HL-60 (cell line): ENCODE measurements around the gene TBX21.

Source experiments
- DNase-seq, 2 experiments: peaks; one replicate each; pipeline ENCODE4 v3.0.0-alpha.2; 2010 to 2020; ENCODE audit warnings: low read depth in 1 of 2, low spot score in 1 of 2
- H3K27ac ChIP-seq: fragments of 250-450 bp; sonication (Bioruptor Pico); replicated peaks from 2 replicates; pipeline ENCODE4 v1.5.1; 2020; ENCODE audit warnings: mild to moderate bottlenecking, moderate library complexity
- H3K27me3 ChIP-seq: fragments of 250-450 bp; sonication (Bioruptor Pico); 2 replicates; pipeline ENCODE4 v1.5.1; 2021; ENCODE audit warnings: mild to moderate bottlenecking, moderate library complexity; ENCODE audit not compliant: insufficient read depth, poor library complexity, severe bottlenecking
- H3K4me3 ChIP-seq: replicated peaks from 2 replicates; pipeline ENCODE4 v1.5.1; 2011; ENCODE audit warnings: mild to moderate bottlenecking, control low read depth, low read length; ENCODE audit not compliant: insufficient read depth
- CTCF ChIP-seq: IDR thresholded peaks from one replicate; pipeline ENCODE4 v1.5.1; 2011; ENCODE audit warnings: low read length, control low read depth, inconsistent platforms; ENCODE audit not compliant: insufficient read depth
- GABPA ChIP-seq: IDR thresholded peaks from 2 replicates; pipeline ENCODE4 v1.6.1; 2012; ENCODE audit warnings: low read depth
- POLR2AphosphoS5 ChIP-seq: IDR thresholded peaks from 2 replicates; pipeline ENCODE4 v1.6.1; 2012; ENCODE audit warnings: low read depth
- REST ChIP-seq: IDR thresholded peaks from 2 replicates; pipeline ENCODE4 v1.6.1; 2012; ENCODE audit warnings: low read depth; ENCODE audit not compliant: insufficient replicate concordance
- SPI1 ChIP-seq: IDR thresholded peaks from 2 replicates; pipeline ENCODE4 v1.6.1; 2012; ENCODE audit warnings: low read depth, mild to moderate bottlenecking, borderline replicate concordance

The TBX21 gene

GRCh38 chr17:47692137-47692894 is 40.7 kb upstream of the TBX21 start:
- H3K27ac ChIP-seq: peak overlapping the region; percentile 41; the same call in 1 of the 2 replicates
- no peak overlapping the region for H3K4me3 ChIP-seq
- H3K27me3 ChIP-seq: no peaks in the 10 kb centered on the region
- TF ChIP-seq SPI1: no peak
- TF ChIP-seq GABPA: no peak
- TF ChIP-seq CTCF: no peak
- no peak for TF ChIP-seq POLR2AphosphoS5
- TF ChIP-seq REST: no peak
- DNase-seq: no peak

GRCh38 chr17:47692895-47693730 is 39.9 kb upstream of the TBX21 start:
- Histone ChIP-seq H3K4me3 (peak overlapping the region; percentile 71), H3K27ac (peak overlapping the region; percentile 41), H3K27me3 (no peaks in the 10 kb centered on the region)
- DNase-seq: peak in 1 of 2 experiments; percentile 41
- no peak for TF ChIP-seq CTCF
- TF ChIP-seq SPI1: peak; percentile 36; the same call in 1 of the 2 replicates

- Histone ChIP-seq H3K27me3 (no peaks in the 10 kb centered on the region), H3K27ac (peak within 1 kb of the TSS; percentile 90), H3K4me3 (peak within 1 kb of the TSS; percentile 71)
- TF ChIP-seq REST (no peak), GABPA (no peak), SPI1 (no peak), CTCF (no peak), POLR2AphosphoS5 (no peak; the same call in 1 of the 2 replicates)
- peak; percentile 79 to 81 for DNase-seq
Measured at GRCh38 chr17:47693731-47694580, 39.1 kb upstream of the TBX21 start, which contains the start of gene TBKBP1. Gene TBKBP1 (plus strand): TSS chr17:47694161. CDS start chr17:47696113, 1,952 bp downstream.
